Naive thymus-derived CD4-positive, alpha-beta T cell (primary cell): ENCODE data around the gene LYRM4. TPM values are rescaled to one million over a fixed set of nuclear protein-coding genes. Genes with fewer than 3 reads are reported as not detected.

Experiments used
- ATAC-seq: fragments of 150-1000 bp; cut with Tn5 transposase; 2 replicates; pipeline ENCODE4 v1.10.0; 2021; ENCODE audit warnings: mild to moderate bottlenecking, moderate library complexity
- CTCF ChIA-PET: fragments of 350-600 bp; sonication (Branson Sonifier 250); formaldehyde crosslinking; loops from one replicate; lab custom pipeline; 2021; ENCODE audit warnings: antibody characterized with exemption; lab: Charles Lee
- POLR2A ChIA-PET: fragments of 350-600 bp; sonication (Branson Sonifier 250); formaldehyde crosslinking; loops from one replicate; lab custom pipeline; 2021; ENCODE audit warnings: antibody characterized with exemption, inconsistent platforms; lab: Charles Lee
- DNase-seq, 9 donors: peaks; one replicate each; pipeline versions ENCODE4 v3.0.0 to v3.0.0-alpha.2; 2020 to 2022; ENCODE audit warnings: mixed read lengths in 1 of 9
- H3K27ac ChIP-seq: one replicate; pipeline ENCODE4 v1.7.0; 2013; ENCODE audit warnings: mild to moderate bottlenecking, low read depth, low read length, moderate library complexity
- H3K27me3 ChIP-seq, 2 donors: one replicate each; pipeline ENCODE4 v1.7.0; 2013; ENCODE audit warnings: low read length in 2 of 2, mild to moderate bottlenecking in 2 of 2, moderate library complexity in 2 of 2; ENCODE audit not compliant: control insufficient read depth in 2 of 2, insufficient read depth in 2 of 2
- H3K36me3 ChIP-seq, 3 experiments: 1 replicate in 2 of 3; 2 replicates in 1 of 3; pipeline ENCODE4 v1.7.0; 2013; ENCODE audit warnings: low read length in 3 of 3, mild to moderate bottlenecking in 3 of 3, moderate library complexity in 1 of 3; ENCODE audit not compliant: insufficient read depth in 3 of 3, control insufficient read depth in 2 of 3
- H3K4me1 ChIP-seq, 2 donors: one replicate each; pipeline ENCODE4 v1.7.0; 2013; ENCODE audit warnings: low read length in 2 of 2, mild to moderate bottlenecking in 2 of 2, moderate library complexity in 1 of 2; ENCODE audit not compliant: control insufficient read depth in 2 of 2, insufficient read depth in 2 of 2
- H3K4me3 ChIP-seq: 2 replicates; pipeline ENCODE4 v1.7.0; 2013; ENCODE audit warnings: mild to moderate bottlenecking, low read length
- H3K9me3 ChIP-seq, 3 experiments: 1 replicate in 2 of 3; 2 replicates in 1 of 3; pipeline ENCODE4 v1.7.0; 2013; ENCODE audit warnings: low read length in 3 of 3; ENCODE audit not compliant: control insufficient read depth in 2 of 3
- H3K27ac Mint-ChIP-seq, 9 donors: one replicate each; pipeline ENCODE4 v1.8.0; 2020 to 2022; ENCODE audit warnings: mixed read lengths in 9 of 9, mild to moderate bottlenecking in 8 of 9, moderate library complexity in 5 of 9, inconsistent platforms in 2 of 9
- H3K27me3 Mint-ChIP-seq, 5 donors: one replicate each; pipeline ENCODE4 v1.8.0; 2021 to 2022; ENCODE audit warnings: mixed read lengths in 5 of 5, mild to moderate bottlenecking in 1 of 5
- H3K36me3 Mint-ChIP-seq, 5 donors: one replicate each; pipeline ENCODE4 v1.8.0; 2020 to 2022; ENCODE audit warnings: mixed read lengths in 5 of 5, mild to moderate bottlenecking in 3 of 5, inconsistent platforms in 1 of 5
- H3K4me1 Mint-ChIP-seq, 7 donors: one replicate each; pipeline ENCODE4 v1.8.0; 2020 to 2022; ENCODE audit warnings: mixed read lengths in 7 of 7, mild to moderate bottlenecking in 3 of 7, inconsistent platforms in 1 of 7
- H3K4me3 Mint-ChIP-seq, 10 donors: one replicate each; pipeline ENCODE4 v1.8.0; 2020 to 2022; ENCODE audit warnings: mild to moderate bottlenecking in 10 of 10, mixed read lengths in 10 of 10, moderate library complexity in 6 of 10, inconsistent platforms in 2 of 10
- H3K9me3 Mint-ChIP-seq, 11 donors: one replicate each; pipeline ENCODE4 v1.8.0; 2020 to 2022; ENCODE audit warnings: mixed read lengths in 11 of 11, mild to moderate bottlenecking in 4 of 11, inconsistent platforms in 1 of 11, moderate library complexity in 1 of 11
- intact Hi-C, 2 donors: fragments of 100-400 bp; cut with micrococcal nuclease; formaldehyde crosslinking; loops; one replicate each; pipeline ENCODE4 v1.15.1; 2023
- polyA plus RNA-seq, 2 donors: library from polyadenylated mRNA; unstranded; fragments of 300-500 nt; fragmentation: Illumina TruSeq; gene quantifications; one replicate each; pipeline ENCODE4 v1.2.3, GENCODE V29; 2021
- total RNA-seq, 6 experiments: library from RNA in 5 of 6; stranded (reverse) in 5 of 6; gene quantifications; 1 replicate in 5 of 6; 2 replicates in 1 of 6; pipeline ENCODE4 v1.2.3 and lab custom pipeline; 2021 to 2026

Gene LYRM4
- total and polyA plus RNA-seq, 7 experiments from 2014 or later: 15.1 to 61.6 (median 24.4) TPM

GRCh38 chr6:5174756-5175549 is 85.8 kb downstream of the LYRM4 start:
- H3K9me3 ChIP-seq: no peaks in the 10 kb centered on the region
- CTCF ChIA-PET: interaction anchor here (0.6 to 1.7 kb wide), 4 partner anchors 31 to 1503 kb away, joined by 3 to 5 read pairs (median 3); partner anchors contain the start of genes FARS2 and LYRM4
- peak overlapping the region; percentile 46 for H3K4me3 ChIP-seq
- peaks cover 23 to 38% of the 10 kb centered on the region in 2 donors for H3K4me1 ChIP-seq
- peak overlapping the region; percentile 79 to 96 (median 92) for H3K27ac Mint-ChIP-seq
- peaks cover 34 to 81% (median 70%) of the 10 kb centered on the region in 7 donors for H3K4me1 Mint-ChIP-seq
- peaks cover 0 to 7% (median 0%) of the 10 kb centered on the region in 5 donors for H3K36me3 Mint-ChIP-seq
- peak overlapping the region; percentile 18 to 86 (median 78) for H3K4me3 Mint-ChIP-seq
- intact Hi-C loops: loop anchor here (1.0 to 5.0 kb wide), 6 partner anchors 32 to 1439 kb away; partner anchors contain the start of genes FARS2 (in 1 of the 2) and LYRM4 (in 1 of the 2)
- DNase-seq: peak in 6 of 9 donors; percentile 20 to 52 (median 41)
- H3K9me3 Mint-ChIP-seq: peaks cover 0 to 3% (median 0%) of the 10 kb centered on the region in 11 donors
- no peaks in the 10 kb centered on the region for H3K27me3 Mint-ChIP-seq
- peak; percentile 50 for ATAC-seq
- no peaks in the 10 kb centered on the region for H3K36me3 ChIP-seq
- no peaks in the 10 kb centered on the region for H3K27me3 ChIP-seq
- POLR2A ChIA-PET: interaction anchor here (1.0 to 1.6 kb wide), 5 partner anchors 10 to 86 kb away, joined by 5 to 17 read pairs (median 5); partner anchors contain the start of genes FARS2 and LYRM4
- peak overlapping the region; percentile 67 for H3K27ac ChIP-seq

GRCh38 chr6:5174244-5174643 is 86.5 kb downstream of the LYRM4 start:
- no peaks in the 10 kb centered on the region for H3K27me3 ChIP-seq
- no peaks in the 10 kb centered on the region for H3K27me3 Mint-ChIP-seq
- peak overlapping the region; percentile 46 for H3K4me3 ChIP-seq
- CTCF ChIA-PET: interaction anchor here (0.6 to 1.7 kb wide), 4 partner anchors 30 to 1144 kb away, joined by 3 to 5 read pairs (median 3); partner anchors contain the start of genes FARS2 and LYRM4
- POLR2A ChIA-PET: interaction anchor here (0.8 to 1.6 kb wide), 7 partner anchors 10 to 92 kb away, joined by 3 to 17 read pairs (median 5); partner anchors contain the start of genes FARS2 and LYRM4
- peaks cover 23 to 38% of the 10 kb centered on the region in 2 donors for H3K4me1 ChIP-seq
- H3K36me3 ChIP-seq: no peaks in the 10 kb centered on the region
- peaks cover 31 to 75% (median 64%) of the 10 kb centered on the region in 7 donors for H3K4me1 Mint-ChIP-seq
- peak overlapping the region; percentile 18 to 86 (median 78) for H3K4me3 Mint-ChIP-seq
- H3K36me3 Mint-ChIP-seq: peaks cover 0 to 4% (median 0%) of the 10 kb centered on the region in 5 donors
- no peaks in the 10 kb centered on the region for H3K9me3 ChIP-seq
- peak overlapping the region; percentile 79 to 96 (median 92) for H3K27ac Mint-ChIP-seq
- peak; percentile 93 for ATAC-seq
- DNase-seq: peak in 8 of 9 donors; percentile 34 to 79 (median 71)
- H3K9me3 Mint-ChIP-seq: peaks cover 0 to under 1% (median 0%) of the 10 kb centered on the region in 11 donors
- peak overlapping the region; percentile 67 for H3K27ac ChIP-seq
- intact Hi-C loops: loop anchor here (1.0 to 5.0 kb wide), 5 partner anchors 31 to 1440 kb away; partner anchors contain the start of genes FARS2 (in 1 of the 2) and LYRM4 (in 1 of the 2)

DNA sequence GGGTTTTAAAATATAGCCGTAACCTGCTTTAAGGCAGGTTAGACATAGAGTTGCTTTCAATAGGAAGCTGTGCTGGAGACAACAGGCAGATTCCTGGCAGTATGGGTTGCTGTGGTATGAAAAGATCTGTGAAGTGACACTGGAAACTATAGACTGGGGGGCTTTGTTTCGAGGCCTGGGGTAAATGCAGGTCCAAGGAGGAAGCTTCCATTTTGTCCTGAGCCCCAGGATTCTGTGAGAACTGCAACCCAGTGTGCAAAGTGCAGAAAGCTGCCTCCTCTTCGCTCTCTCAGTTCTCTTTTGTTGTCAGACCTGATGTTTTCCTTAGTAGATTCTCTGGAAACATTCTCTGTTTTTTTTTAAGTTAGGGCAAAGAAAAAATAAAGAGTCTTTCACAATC is 86.9 kb downstream of the LYRM4 start:
- Histone ChIP-seq H3K27ac (peak overlapping the region; percentile 67), H3K27me3 (no peaks in the 10 kb centered on the region), H3K9me3 (no peaks in the 10 kb centered on the region), H3K4me3 (peak overlapping the region; percentile 46), H3K4me1 (peaks cover 23 to 38% of the 10 kb centered on the region in 2 donors), H3K36me3 (no peaks in the 10 kb centered on the region)
- intact Hi-C loops: loop anchor here (1.0 to 5.0 kb wide), 5 partner anchors 31 to 1440 kb away; partner anchors contain the start of genes FARS2 (in 1 of the 2) and LYRM4 (in 1 of the 2)
- Mint-ChIP-seq H3K4me1 (peaks cover 30 to 71% (median 59%) of the 10 kb centered on the region in 7 donors), H3K27me3 (no peaks in the 10 kb centered on the region), H3K27ac (peak overlapping the region; percentile 79 to 96 (median 92)), H3K9me3 (no peaks in the 10 kb centered on the region), H3K36me3 (peaks cover 0 to 3% (median 0%) of the 10 kb centered on the region in 5 donors), H3K4me3 (peak overlapping the region; percentile 18 to 86 (median 78))
- CTCF ChIA-PET: interaction anchor here (0.6 to 2.0 kb wide), 5 partner anchors 27 to 1144 kb away, joined by 3 to 8 read pairs (median 3); partner anchors contain the start of genes FARS2 and LYRM4
- ATAC-seq (peak; percentile 6), DNase-seq (no peak)
- POLR2A ChIA-PET: interaction anchor here (0.8 to 1.6 kb wide), 7 partner anchors 9 to 92 kb away, joined by 3 to 17 read pairs (median 5); partner anchors contain the start of genes FARS2 and LYRM4

- intact Hi-C loops: loop anchor here in 1 of 2 donors (5.0 kb wide), 1 partner anchor 1156 kb away; no protein-coding TSS in a partner anchor
- Histone ChIP-seq H3K9me3 (no peaks in the 10 kb centered on the region), H3K27me3 (no peaks in the 10 kb centered on the region), H3K4me1 (peaks cover 23 to 38% of the 10 kb centered on the region in 2 donors), H3K4me3 (no peak overlapping the region), H3K27ac (peak overlapping the region; percentile 67), H3K36me3 (no peaks in the 10 kb centered on the region)
- no peak for DNase-seq
- ChIA-PET POLR2A (no interaction called here), CTCF (interaction anchor here (1.8 to 2.0 kb wide), 2 partner anchors 26 to 29 kb away, joined by 6 to 8 read pairs; no protein-coding TSS in a partner anchor)
- H3K27ac Mint-ChIP-seq: peak overlapping the region in 6 of 9 donors; percentile 83 to 96 (median 92)
- peaks cover 0 to 3% (median 0%) of the 10 kb centered on the region in 5 donors for H3K36me3 Mint-ChIP-seq
- peak overlapping the region in 2 of 10 donors; percentile 77 to 81 for H3K4me3 Mint-ChIP-seq
- H3K9me3 Mint-ChIP-seq: no peaks in the 10 kb centered on the region
- ATAC-seq: no peak
- peaks cover 30 to 62% (median 54%) of the 10 kb centered on the region in 7 donors for H3K4me1 Mint-ChIP-seq
- H3K27me3 Mint-ChIP-seq: no peaks in the 10 kb centered on the region
Measured at GRCh38 chr6:5172897-5173474, 87.8 kb downstream of the LYRM4 start.

GRCh38 chr6:5172041-5172653 is 88.6 kb downstream of the LYRM4 start:
- Mint-ChIP-seq H3K36me3 (peaks cover 0 to 3% (median 0%) of the 10 kb centered on the region in 5 donors), H3K27me3 (no peaks in the 10 kb centered on the region), H3K4me1 (peaks cover 29 to 57% (median 47%) of the 10 kb centered on the region in 7 donors), H3K9me3 (no peaks in the 10 kb centered on the region), H3K27ac (peak overlapping the region in 5 of 9 donors; percentile 71 to 96 (median 92)), H3K4me3 (peak overlapping the region in 1 of 10 donors; percentile 14)
- intact Hi-C loops: loop anchor here in 1 of 2 donors (5.0 kb wide), 1 partner anchor 1155 kb away; no protein-coding TSS in a partner anchor
- H3K9me3 ChIP-seq: no peaks in the 10 kb centered on the region
- H3K4me3 ChIP-seq: no peak overlapping the region
- DNase-seq (no peak), ATAC-seq (no peak)
- ChIA-PET POLR2A (no interaction called here), CTCF (interaction anchor here (1.8 to 2.0 kb wide), 2 partner anchors 25 to 29 kb away, joined by 6 to 8 read pairs; no protein-coding TSS in a partner anchor)
- H3K27ac ChIP-seq: no peak overlapping the region
- no peaks in the 10 kb centered on the region for H3K27me3 ChIP-seq
- H3K4me1 ChIP-seq: peaks cover 23 to 34% of the 10 kb centered on the region in 2 donors
- no peaks in the 10 kb centered on the region for H3K36me3 ChIP-seq
